WTC11 (cell line): ENCODE measurements around the gene PTGES2. TPM values are rescaled to one million over a fixed set of nuclear protein-coding genes. Genes with fewer than 3 reads are reported as not detected.
A peak's percentile ranks its signal among the peaks of the same experiment; 100 is the strongest.

Experiments
- ATAC-seq: fragments of 200-7000 bp; cut with Tn5 transposase; 2 replicates; pipeline ENCODE4 v1.10.0; 2021; ENCODE audit warnings: mild to moderate bottlenecking, moderate library complexity
- CTCF ChIA-PET: fragments of 300-600 bp; sonication (Branson Sonifier 250); formaldehyde crosslinking; loops from one replicate; lab custom pipeline; 2021; ENCODE audit warnings: antibody characterized with exemption; lab: Charles Lee
- POLR2A ChIA-PET: fragments of 350-600 bp; sonication (Branson Sonifier 250); formaldehyde crosslinking; loops from one replicate; lab custom pipeline; 2021; ENCODE audit warnings: antibody characterized with exemption; lab: Charles Lee
- DNase-seq: peaks from one replicate; pipeline ENCODE4 v3.0.0; 2021; ENCODE audit warnings: low spot score
- H3K27ac Mint-ChIP-seq: 2 replicates; pipeline ENCODE4 v1.8.0; 2021; ENCODE audit warnings: mixed read lengths
- H3K27me3 Mint-ChIP-seq: 2 replicates; pipeline ENCODE4 v1.8.0; 2021; ENCODE audit warnings: low read depth, mild to moderate bottlenecking, moderate library complexity, mixed read lengths
- H3K36me3 Mint-ChIP-seq: 2 replicates; pipeline ENCODE4 v1.8.0; 2021; ENCODE audit warnings: mixed read lengths
- H3K4me1 Mint-ChIP-seq: 2 replicates; pipeline ENCODE4 v1.8.0; 2022; ENCODE audit warnings: mixed read lengths
- H3K4me3 Mint-ChIP-seq: 2 replicates; pipeline ENCODE4 v1.8.0; 2021; ENCODE audit warnings: mild to moderate bottlenecking, moderate library complexity, mixed read lengths
- H3K9me3 Mint-ChIP-seq: 2 replicates; pipeline ENCODE4 v1.8.0; 2021; ENCODE audit warnings: mixed read lengths
- CREB1 ChIP-seq: sonication (generic); formaldehyde crosslinking; IDR thresholded peaks from 2 replicates; pipeline ENCODE4 v1.8.0; 2023; ENCODE audit warnings: mild to moderate bottlenecking, missing genetic modification reagents
- ETV6 ChIP-seq: sonication (generic); formaldehyde crosslinking; IDR thresholded peaks from 2 replicates; pipeline ENCODE4 v1.8.1; 2022; ENCODE audit warnings: mild to moderate bottlenecking, missing genetic modification reagents
- FOXK1 ChIP-seq: sonication (generic); formaldehyde crosslinking; IDR thresholded peaks from 2 replicates; pipeline ENCODE4 v1.8.0; 2022; ENCODE audit warnings: mild to moderate bottlenecking, moderate library complexity, missing genetic modification reagents
- GRHL2 ChIP-seq: fragments of 250-450 bp; sonication (Bioruptor Pico); IDR thresholded peaks from 2 replicates; pipeline ENCODE4 v1.8.0; 2022; ENCODE audit warnings: mild to moderate bottlenecking, moderate library complexity; ENCODE audit not compliant: insufficient replicate concordance, severe bottlenecking
- IRF2 ChIP-seq: sonication (generic); formaldehyde crosslinking; IDR thresholded peaks from 2 replicates; pipeline ENCODE4 v1.8.0; 2022; ENCODE audit warnings: low read depth, missing genetic modification reagents, borderline replicate concordance
- KAT7 ChIP-seq: sonication (generic); formaldehyde crosslinking; IDR thresholded peaks from 2 replicates; pipeline ENCODE4 v1.8.1; 2023; ENCODE audit warnings: missing genetic modification reagents, mild to moderate bottlenecking, borderline replicate concordance
- NFE2L1 ChIP-seq: sonication (generic); formaldehyde crosslinking; IDR thresholded peaks from 2 replicates; pipeline ENCODE4 v1.8.1; 2023; ENCODE audit warnings: missing genetic modification reagents
- NR2C2 ChIP-seq: sonication (generic); formaldehyde crosslinking; IDR thresholded peaks from 2 replicates; pipeline ENCODE4 v1.8.0; 2022; ENCODE audit warnings: mild to moderate bottlenecking, missing genetic modification reagents
- PRRX2 ChIP-seq: fragments of 250-450 bp; sonication (Bioruptor Pico); IDR thresholded peaks from 2 replicates; pipeline ENCODE4 v1.8.0; 2021; ENCODE audit warnings: mild to moderate bottlenecking
- SP1 ChIP-seq: sonication (generic); formaldehyde crosslinking; conservative IDR thresholded peaks from 2 replicates; pipeline ENCODE4 v1.8.1; 2022; ENCODE audit warnings: missing genetic modification reagents
- ZNF232 ChIP-seq: sonication (generic); formaldehyde crosslinking; IDR thresholded peaks from 2 replicates; pipeline ENCODE4 v1.8.0; 2022; ENCODE audit warnings: mild to moderate bottlenecking, missing genetic modification reagents
- ZNF317 ChIP-seq: sonication (generic); formaldehyde crosslinking; IDR thresholded peaks from 2 replicates; pipeline ENCODE4 v1.8.1; 2023; ENCODE audit warnings: low read depth, mild to moderate bottlenecking, moderate library complexity, missing genetic modification reagents, borderline replicate concordance
- total RNA-seq: library from RNA; stranded (reverse); gene quantifications from 3 replicates; pipeline ENCODE4 v1.2.3, GENCODE V29; 2021
- TF ChIP-seq, protein P1 (sequence below): sonication (generic); formaldehyde crosslinking; IDR thresholded peaks from 2 replicates; pipeline ENCODE4 v1.8.0; 2022; ENCODE audit warnings: mild to moderate bottlenecking, missing genetic modification reagents
- TF ChIP-seq, protein P2 (sequence below): sonication (generic); formaldehyde crosslinking; IDR thresholded peaks from 2 replicates; pipeline ENCODE4 v1.8.0; 2022; ENCODE audit warnings: missing genetic modification reagents
- TF ChIP-seq, protein P3 (sequence below): fragments of 250-450 bp; sonication (Bioruptor Pico); IDR thresholded peaks from 2 replicates; pipeline ENCODE4 v2.1.2; 2022; ENCODE audit warnings: mild to moderate bottlenecking, moderate library complexity
- TF ChIP-seq, protein P4 (sequence below): sonication (generic); formaldehyde crosslinking; IDR thresholded peaks from 2 replicates; pipeline ENCODE4 v1.8.1; 2023; ENCODE audit warnings: mild to moderate bottlenecking, moderate library complexity, missing genetic modification reagents
- TF ChIP-seq, protein P5 (sequence below): sonication (generic); formaldehyde crosslinking; IDR thresholded peaks from 2 replicates; pipeline ENCODE4 v1.8.1; 2023; ENCODE audit warnings: mild to moderate bottlenecking, missing genetic modification reagents, moderate library complexity
- TF ChIP-seq, protein P6 (sequence below): fragments of 250-450 bp; sonication (Bioruptor Pico); IDR thresholded peaks from 2 replicates; pipeline ENCODE4 v1.9.0; 2021; ENCODE audit warnings: mild to moderate bottlenecking
- TF ChIP-seq, protein P7 (sequence below): sonication (generic); formaldehyde crosslinking; IDR thresholded peaks from 2 replicates; pipeline ENCODE4 v1.8.0; 2022; ENCODE audit warnings: mild to moderate bottlenecking, missing genetic modification reagents
- TF ChIP-seq, protein P8 (sequence below): sonication (generic); formaldehyde crosslinking; IDR thresholded peaks from 2 replicates; pipeline ENCODE4 v1.8.1; 2022; ENCODE audit warnings: mild to moderate bottlenecking, moderate library complexity, missing genetic modification reagents
- TF ChIP-seq, protein P9 (sequence below): sonication (generic); formaldehyde crosslinking; IDR thresholded peaks from 2 replicates; pipeline ENCODE4 v1.8.0; 2023; ENCODE audit warnings: missing genetic modification reagents, mild to moderate bottlenecking, borderline replicate concordance

PTGES2 gene
- total RNA-seq, 1 experiment from 2014 or later, result 118 TPM

DNA sequence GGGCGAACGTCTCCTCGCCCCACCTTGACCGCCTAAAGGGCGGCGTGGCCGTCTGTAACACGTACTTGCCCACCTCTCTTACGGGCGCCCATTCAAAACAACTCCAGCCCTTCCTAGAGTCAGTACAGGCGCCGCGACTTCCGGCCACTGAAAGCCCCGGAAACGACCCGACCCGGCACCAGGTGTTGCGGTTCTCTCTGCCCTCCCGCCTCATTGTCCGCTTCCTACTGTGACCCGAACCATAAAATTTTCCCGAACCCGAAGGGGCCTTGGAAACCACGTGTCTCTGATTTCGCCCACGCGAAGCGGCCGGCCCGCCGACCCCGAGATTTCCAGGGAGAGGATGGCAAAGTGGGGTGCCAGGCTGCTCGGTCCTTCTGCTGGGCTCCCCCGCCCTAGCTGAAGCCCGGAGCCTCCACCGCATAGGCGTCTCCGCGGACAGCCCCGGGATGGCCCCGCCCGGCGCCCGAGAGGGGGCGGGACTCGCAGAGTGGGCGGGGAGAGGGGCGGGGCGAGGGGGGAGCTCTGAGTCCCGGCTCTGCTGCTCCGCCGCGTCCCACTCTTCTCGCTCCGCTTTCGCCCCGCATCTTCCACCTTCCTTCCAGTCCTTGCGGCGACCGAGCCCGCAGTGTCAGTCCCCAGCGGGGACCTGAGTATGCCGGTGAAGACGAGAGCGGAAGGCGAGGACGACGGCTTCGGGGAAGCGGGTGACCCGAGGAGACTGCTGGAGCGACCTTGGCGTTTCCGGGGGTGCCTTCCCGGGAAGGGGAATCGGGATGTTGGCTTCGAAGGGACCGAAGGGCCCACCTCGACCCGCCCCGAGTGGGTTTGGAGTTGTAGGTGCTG is 684 bp upstream of the PTGES2 start:
- Mint-ChIP-seq H3K9me3 (peaks cover 9% of the 10 kb centered on the region), H3K27me3 (peaks cover 19% of the 10 kb centered on the region), H3K27ac (peak overlapping the region; percentile 97), H3K4me3 (peak overlapping the region; percentile 94), H3K4me1 (peaks cover 17% of the 10 kb centered on the region), H3K36me3 (peaks cover 14% of the 10 kb centered on the region)
- POLR2A ChIA-PET, result interaction anchor here (0.8 to 0.9 kb wide), 2 partner anchors 31 to 71 kb away, joined by 3 to 4 read pairs; partner anchors contain the start of gene BBLN
- CTCF ChIA-PET, result interaction anchor here (0.5 to 3.0 kb wide), 21 partner anchors 9 to 234 kb away, joined by 3 to 53 read pairs (median 3); partner anchors contain the start of genes BBLN and CIZ1
- DNase-seq, result peak; percentile 80
- peak; percentile 80 for ATAC-seq
- TF ChIP-seq SP1 (CRISPR knock-in tag), result peak; percentile 93
- no peak for TF ChIP-seq IRF2
- TF ChIP-seq, protein P1, sequence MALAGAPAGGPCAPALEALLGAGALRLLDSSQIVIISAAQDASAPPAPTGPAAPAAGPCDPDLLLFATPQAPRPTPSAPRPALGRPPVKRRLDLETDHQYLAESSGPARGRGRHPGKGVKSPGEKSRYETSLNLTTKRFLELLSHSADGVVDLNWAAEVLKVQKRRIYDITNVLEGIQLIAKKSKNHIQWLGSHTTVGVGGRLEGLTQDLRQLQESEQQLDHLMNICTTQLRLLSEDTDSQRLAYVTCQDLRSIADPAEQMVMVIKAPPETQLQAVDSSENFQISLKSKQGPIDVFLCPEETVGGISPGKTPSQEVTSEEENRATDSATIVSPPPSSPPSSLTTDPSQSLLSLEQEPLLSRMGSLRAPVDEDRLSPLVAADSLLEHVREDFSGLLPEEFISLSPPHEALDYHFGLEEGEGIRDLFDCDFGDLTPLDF (CRISPR knock-in tag), result no peak
- no peak for TF ChIP-seq NFE2L1 (CRISPR knock-in tag)
- TF ChIP-seq ZNF232 (CRISPR knock-in tag), result no peak; the same call in 1 of the 2 replicates
- TF ChIP-seq, protein P2, sequence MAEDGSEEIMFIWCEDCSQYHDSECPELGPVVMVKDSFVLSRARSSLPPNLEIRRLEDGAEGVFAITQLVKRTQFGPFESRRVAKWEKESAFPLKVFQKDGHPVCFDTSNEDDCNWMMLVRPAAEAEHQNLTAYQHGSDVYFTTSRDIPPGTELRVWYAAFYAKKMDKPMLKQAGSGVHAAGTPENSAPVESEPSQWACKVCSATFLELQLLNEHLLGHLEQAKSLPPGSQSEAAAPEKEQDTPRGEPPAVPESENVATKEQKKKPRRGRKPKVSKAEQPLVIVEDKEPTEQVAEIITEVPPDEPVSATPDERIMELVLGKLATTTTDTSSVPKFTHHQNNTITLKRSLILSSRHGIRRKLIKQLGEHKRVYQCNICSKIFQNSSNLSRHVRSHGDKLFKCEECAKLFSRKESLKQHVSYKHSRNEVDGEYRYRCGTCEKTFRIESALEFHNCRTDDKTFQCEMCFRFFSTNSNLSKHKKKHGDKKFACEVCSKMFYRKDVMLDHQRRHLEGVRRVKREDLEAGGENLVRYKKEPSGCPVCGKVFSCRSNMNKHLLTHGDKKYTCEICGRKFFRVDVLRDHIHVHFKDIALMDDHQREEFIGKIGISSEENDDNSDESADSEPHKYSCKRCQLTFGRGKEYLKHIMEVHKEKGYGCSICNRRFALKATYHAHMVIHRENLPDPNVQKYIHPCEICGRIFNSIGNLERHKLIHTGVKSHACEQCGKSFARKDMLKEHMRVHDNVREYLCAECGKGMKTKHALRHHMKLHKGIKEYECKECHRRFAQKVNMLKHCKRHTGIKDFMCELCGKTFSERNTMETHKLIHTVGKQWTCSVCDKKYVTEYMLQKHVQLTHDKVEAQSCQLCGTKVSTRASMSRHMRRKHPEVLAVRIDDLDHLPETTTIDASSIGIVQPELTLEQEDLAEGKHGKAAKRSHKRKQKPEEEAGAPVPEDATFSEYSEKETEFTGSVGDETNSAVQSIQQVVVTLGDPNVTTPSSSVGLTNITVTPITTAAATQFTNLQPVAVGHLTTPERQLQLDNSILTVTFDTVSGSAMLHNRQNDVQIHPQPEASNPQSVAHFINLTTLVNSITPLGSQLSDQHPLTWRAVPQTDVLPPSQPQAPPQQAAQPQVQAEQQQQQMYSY (CRISPR knock-in tag), result 0 out of 2 replicates have a peak, but pooled peaks have one; percentile 46
- TF ChIP-seq FOXK1 (CRISPR knock-in tag), result no peak; the same call in 1 of the 2 replicates
- TF ChIP-seq NR2C2, result no peak
- no peak for TF ChIP-seq KAT7 (CRISPR knock-in tag)
- TF ChIP-seq ZNF317 (CRISPR knock-in tag), result no peak
- TF ChIP-seq, protein P3, sequence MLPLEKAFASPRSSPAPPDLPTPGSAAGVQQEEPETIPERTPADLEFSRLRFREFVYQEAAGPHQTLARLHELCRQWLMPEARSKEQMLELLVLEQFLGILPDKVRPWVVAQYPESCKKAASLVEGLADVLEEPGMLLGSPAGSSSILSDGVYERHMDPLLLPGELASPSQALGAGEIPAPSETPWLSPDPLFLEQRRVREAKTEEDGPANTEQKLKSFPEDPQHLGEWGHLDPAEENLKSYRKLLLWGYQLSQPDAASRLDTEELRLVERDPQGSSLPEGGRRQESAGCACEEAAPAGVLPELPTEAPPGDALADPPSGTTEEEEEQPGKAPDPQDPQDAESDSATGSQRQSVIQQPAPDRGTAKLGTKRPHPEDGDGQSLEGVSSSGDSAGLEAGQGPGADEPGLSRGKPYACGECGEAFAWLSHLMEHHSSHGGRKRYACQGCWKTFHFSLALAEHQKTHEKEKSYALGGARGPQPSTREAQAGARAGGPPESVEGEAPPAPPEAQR (CRISPR knock-in tag), result no peak
- TF ChIP-seq, protein P4, sequence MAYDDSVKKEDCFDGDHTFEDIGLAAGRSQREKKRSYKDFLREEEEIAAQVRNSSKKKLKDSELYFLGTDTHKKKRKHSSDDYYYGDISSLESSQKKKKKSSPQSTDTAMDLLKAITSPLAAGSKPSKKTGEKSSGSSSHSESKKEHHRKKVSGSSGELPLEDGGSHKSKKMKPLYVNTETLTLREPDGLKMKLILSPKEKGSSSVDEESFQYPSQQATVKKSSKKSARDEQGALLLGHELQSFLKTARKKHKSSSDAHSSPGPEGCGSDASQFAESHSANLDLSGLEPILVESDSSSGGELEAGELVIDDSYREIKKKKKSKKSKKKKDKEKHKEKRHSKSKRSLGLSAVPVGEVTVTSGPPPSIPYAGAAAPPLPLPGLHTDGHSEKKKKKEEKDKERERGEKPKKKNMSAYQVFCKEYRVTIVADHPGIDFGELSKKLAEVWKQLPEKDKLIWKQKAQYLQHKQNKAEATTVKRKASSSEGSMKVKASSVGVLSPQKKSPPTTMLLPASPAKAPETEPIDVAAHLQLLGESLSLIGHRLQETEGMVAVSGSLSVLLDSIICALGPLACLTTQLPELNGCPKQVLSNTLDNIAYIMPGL (CRISPR knock-in tag), result no peak; the same call in 1 of the 2 replicates
- TF ChIP-seq GRHL2, result no peak
- 0 out of 2 replicates have a peak, but pooled peaks have one; percentile 28 for TF ChIP-seq ETV6 (CRISPR knock-in tag)
- TF ChIP-seq PRRX2 (CRISPR knock-in tag), result no peak
- TF ChIP-seq, protein P5, sequence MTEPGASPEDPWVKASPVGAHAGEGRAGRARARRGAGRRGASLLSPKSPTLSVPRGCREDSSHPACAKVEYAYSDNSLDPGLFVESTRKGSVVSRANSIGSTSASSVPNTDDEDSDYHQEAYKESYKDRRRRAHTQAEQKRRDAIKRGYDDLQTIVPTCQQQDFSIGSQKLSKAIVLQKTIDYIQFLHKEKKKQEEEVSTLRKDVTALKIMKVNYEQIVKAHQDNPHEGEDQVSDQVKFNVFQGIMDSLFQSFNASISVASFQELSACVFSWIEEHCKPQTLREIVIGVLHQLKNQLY (CRISPR knock-in tag), result no peak
- TF ChIP-seq, protein P6, sequence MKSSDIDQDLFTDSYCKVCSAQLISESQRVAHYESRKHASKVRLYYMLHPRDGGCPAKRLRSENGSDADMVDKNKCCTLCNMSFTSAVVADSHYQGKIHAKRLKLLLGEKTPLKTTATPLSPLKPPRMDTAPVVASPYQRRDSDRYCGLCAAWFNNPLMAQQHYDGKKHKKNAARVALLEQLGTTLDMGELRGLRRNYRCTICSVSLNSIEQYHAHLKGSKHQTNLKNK (CRISPR knock-in tag), result no peak
- TF ChIP-seq, protein P7, sequence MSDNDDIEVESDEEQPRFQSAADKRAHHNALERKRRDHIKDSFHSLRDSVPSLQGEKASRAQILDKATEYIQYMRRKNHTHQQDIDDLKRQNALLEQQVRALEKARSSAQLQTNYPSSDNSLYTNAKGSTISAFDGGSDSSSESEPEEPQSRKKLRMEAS, result peak; percentile 72
- TF ChIP-seq, protein P8, sequence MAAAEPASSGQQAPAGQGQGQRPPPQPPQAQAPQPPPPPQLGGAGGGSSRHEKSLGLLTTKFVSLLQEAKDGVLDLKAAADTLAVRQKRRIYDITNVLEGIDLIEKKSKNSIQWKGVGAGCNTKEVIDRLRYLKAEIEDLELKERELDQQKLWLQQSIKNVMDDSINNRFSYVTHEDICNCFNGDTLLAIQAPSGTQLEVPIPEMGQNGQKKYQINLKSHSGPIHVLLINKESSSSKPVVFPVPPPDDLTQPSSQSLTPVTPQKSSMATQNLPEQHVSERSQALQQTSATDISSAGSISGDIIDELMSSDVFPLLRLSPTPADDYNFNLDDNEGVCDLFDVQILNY (CRISPR knock-in tag), result no peak
- no peak for TF ChIP-seq CREB1
- TF ChIP-seq, protein P9, sequence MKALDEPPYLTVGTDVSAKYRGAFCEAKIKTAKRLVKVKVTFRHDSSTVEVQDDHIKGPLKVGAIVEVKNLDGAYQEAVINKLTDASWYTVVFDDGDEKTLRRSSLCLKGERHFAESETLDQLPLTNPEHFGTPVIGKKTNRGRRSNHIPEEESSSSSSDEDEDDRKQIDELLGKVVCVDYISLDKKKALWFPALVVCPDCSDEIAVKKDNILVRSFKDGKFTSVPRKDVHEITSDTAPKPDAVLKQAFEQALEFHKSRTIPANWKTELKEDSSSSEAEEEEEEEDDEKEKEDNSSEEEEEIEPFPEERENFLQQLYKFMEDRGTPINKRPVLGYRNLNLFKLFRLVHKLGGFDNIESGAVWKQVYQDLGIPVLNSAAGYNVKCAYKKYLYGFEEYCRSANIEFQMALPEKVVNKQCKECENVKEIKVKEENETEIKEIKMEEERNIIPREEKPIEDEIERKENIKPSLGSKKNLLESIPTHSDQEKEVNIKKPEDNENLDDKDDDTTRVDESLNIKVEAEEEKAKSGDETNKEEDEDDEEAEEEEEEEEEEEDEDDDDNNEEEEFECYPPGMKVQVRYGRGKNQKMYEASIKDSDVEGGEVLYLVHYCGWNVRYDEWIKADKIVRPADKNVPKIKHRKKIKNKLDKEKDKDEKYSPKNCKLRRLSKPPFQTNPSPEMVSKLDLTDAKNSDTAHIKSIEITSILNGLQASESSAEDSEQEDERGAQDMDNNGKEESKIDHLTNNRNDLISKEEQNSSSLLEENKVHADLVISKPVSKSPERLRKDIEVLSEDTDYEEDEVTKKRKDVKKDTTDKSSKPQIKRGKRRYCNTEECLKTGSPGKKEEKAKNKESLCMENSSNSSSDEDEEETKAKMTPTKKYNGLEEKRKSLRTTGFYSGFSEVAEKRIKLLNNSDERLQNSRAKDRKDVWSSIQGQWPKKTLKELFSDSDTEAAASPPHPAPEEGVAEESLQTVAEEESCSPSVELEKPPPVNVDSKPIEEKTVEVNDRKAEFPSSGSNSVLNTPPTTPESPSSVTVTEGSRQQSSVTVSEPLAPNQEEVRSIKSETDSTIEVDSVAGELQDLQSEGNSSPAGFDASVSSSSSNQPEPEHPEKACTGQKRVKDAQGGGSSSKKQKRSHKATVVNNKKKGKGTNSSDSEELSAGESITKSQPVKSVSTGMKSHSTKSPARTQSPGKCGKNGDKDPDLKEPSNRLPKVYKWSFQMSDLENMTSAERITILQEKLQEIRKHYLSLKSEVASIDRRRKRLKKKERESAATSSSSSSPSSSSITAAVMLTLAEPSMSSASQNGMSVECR (CRISPR knock-in tag), result peak; percentile 37; the same call in 1 of the 2 replicates
